SK-N-SH (cell line): ENCODE data around the gene HAUS1. TPM values are rescaled to one million over a fixed set of nuclear protein-coding genes. Genes with fewer than 3 reads are reported as not detected.

Experiments used
- CTCF ChIA-PET: fragments of 300-600, 350-600 bp; formaldehyde crosslinking; extraction: SDS; loops from one replicate; lab custom pipeline; 2021; lab: Yijun Ruan, JAX
- POLR2A ChIA-PET: fragments of 350-600 bp; sonication (Branson Sonifier 250); formaldehyde crosslinking; extraction: SDS; loops from one replicate; lab custom pipeline; 2020; ENCODE audit warnings: antibody characterized with exemption, inconsistent platforms; lab: Yijun Ruan, JAX
- DNase-seq: peaks from one replicate; pipeline ENCODE4 v3.0.0; 2012
- H2AFZ ChIP-seq: fragments of 200-600 bp; sonication (generic); 2 replicates; pipeline ENCODE4 v1.8.1; 2016; ENCODE audit warnings: antibody characterized with exemption, mild to moderate bottlenecking, low read depth
- H3F3A ChIP-seq: fragments of 200-600 bp; sonication (generic); replicated peaks from 2 replicates; pipeline ENCODE3; 2016; ENCODE audit warnings: antibody characterized with exemption, mild to moderate bottlenecking; ENCODE audit not compliant: insufficient read depth
- H3K27ac ChIP-seq, 2 experiments: fragments of 200-500 bp in 1 of 2; fragments of 200-600 bp in 1 of 2; sonication (Bioruptor generic) in 1 of 2; sonication (generic), shearing (Covaris generic) in 1 of 2; 2 replicates each; pipeline versions ENCODE4 v1.5.1 to v1.6.1; 2014 to 2016; ENCODE audit warnings: low read depth in 2 of 2, inconsistent platforms in 1 of 2, low read length in 1 of 2, mild to moderate bottlenecking in 1 of 2, mixed read lengths in 1 of 2
- H3K27me3 ChIP-seq: fragments of 200-600 bp; sonication (generic), shearing (Covaris generic); 2 replicates; pipeline ENCODE4 v1.6.1; 2016; ENCODE audit warnings: mixed run types; ENCODE audit not compliant: insufficient read depth
- H3K36me3 ChIP-seq, 2 experiments: fragments of 200-500 bp in 1 of 2; fragments of 200-600 bp in 1 of 2; sonication (Bioruptor generic) in 1 of 2; sonication (generic) in 1 of 2; replicated peaks in 1 of 2; 2 replicates each; pipeline versions ENCODE3 to v1.5.1; 2014 to 2016; ENCODE audit warnings: low read length in 1 of 2, mild to moderate bottlenecking in 1 of 2; ENCODE audit not compliant: insufficient read depth in 2 of 2, control insufficient read depth in 1 of 2
- H3K4me1 ChIP-seq, 2 experiments: fragments of 200-500 bp in 1 of 2; fragments of 200-600 bp in 1 of 2; sonication (Bioruptor generic) in 1 of 2; sonication (generic), shearing (Covaris generic) in 1 of 2; 2 replicates each; pipeline versions ENCODE4 v1.5.1 to v1.6.1; 2014 to 2016; ENCODE audit warnings: low read depth in 1 of 2, low read length in 1 of 2, mixed run types in 1 of 2; ENCODE audit not compliant: insufficient read depth in 2 of 2, control insufficient read depth in 1 of 2
- H3K4me2 ChIP-seq: fragments of 200-600 bp; sonication (generic), shearing (Covaris generic); 2 replicates; pipeline ENCODE4 v1.6.1; 2017; ENCODE audit warnings: mixed run types
- H3K4me3 ChIP-seq, 2 experiments: fragments of 200-500 bp in 1 of 2; fragments of 200-600 bp in 1 of 2; sonication (Bioruptor generic) in 1 of 2; sonication (generic), shearing (Covaris generic) in 1 of 2; 2 replicates each; pipeline versions ENCODE4 v1.5.1 to v1.8.1; 2014 to 2016; ENCODE audit warnings: low read depth in 2 of 2, inconsistent platforms in 1 of 2, low read length in 1 of 2, mild to moderate bottlenecking in 1 of 2, mixed read lengths in 1 of 2, moderate library complexity in 1 of 2
- H3K79me2 ChIP-seq: fragments of 200-600 bp; sonication (generic); 2 replicates; pipeline ENCODE4 v1.8.1; 2017; ENCODE audit warnings: mild to moderate bottlenecking; ENCODE audit not compliant: insufficient read depth
- H3K9ac ChIP-seq: fragments of 200-600 bp; sonication (generic); 2 replicates; pipeline ENCODE4 v1.6.1; 2017; ENCODE audit warnings: mixed run types
- H3K9me2 ChIP-seq: fragments of 200-600 bp; sonication (generic); 2 replicates; pipeline ENCODE4 v1.6.1; 2017; ENCODE audit warnings: mixed run types
- H3K9me3 ChIP-seq: fragments of 200-600 bp; sonication (generic); 2 replicates; pipeline ENCODE4 v1.6.1; 2017; ENCODE audit warnings: mixed run types, mild to moderate bottlenecking, moderate library complexity
- H4K20me1 ChIP-seq: fragments of 200-600 bp; sonication (generic); 2 replicates; pipeline ENCODE4 v1.6.1; 2017; ENCODE audit warnings: mild to moderate bottlenecking, mixed run types; ENCODE audit not compliant: insufficient read depth
- CHD2 ChIP-seq: fragments of 150-350 bp; IDR thresholded peaks from 2 replicates; pipeline ENCODE4 v1.6.1; 2018; ENCODE audit warnings: low read length; ENCODE audit not compliant: partially characterized antibody
- EP300 ChIP-seq, 2 experiments: IDR thresholded peaks; 2 replicates each; pipeline versions ENCODE4 v1.4.0 to v1.6.1; 2012; ENCODE audit warnings: borderline replicate concordance in 1 of 2, low read depth in 1 of 2, low read length in 1 of 2
- EZH2phosphoT487 ChIP-seq: fragments of 200-600 bp; sonication (generic); IDR thresholded peaks from 2 replicates; pipeline ENCODE4 v1.6.1; 2017; ENCODE audit warnings: low read depth, mixed run types, mild to moderate bottlenecking, antibody characterized with exemption, moderate library complexity, borderline replicate concordance
- FOXJ3 ChIP-seq: sonication (generic); formaldehyde crosslinking; IDR thresholded peaks from 2 replicates; pipeline ENCODE4 v1.5.1; 2020; ENCODE audit warnings: mild to moderate bottlenecking, missing genetic modification reagents
- FOXM1 ChIP-seq: IDR thresholded peaks from 2 replicates; pipeline ENCODE4 v1.4.0; 2012; ENCODE audit warnings: low read depth, mild to moderate bottlenecking
- GABPA ChIP-seq: IDR thresholded peaks from 2 replicates; pipeline ENCODE4 v1.4.0; 2012; ENCODE audit warnings: low read depth, mild to moderate bottlenecking
- JUND ChIP-seq: IDR thresholded peaks from 2 replicates; pipeline ENCODE4 v1.4.0; 2012
- MXI1 ChIP-seq: IDR thresholded peaks from 2 replicates; pipeline ENCODE4 v1.6.1; 2012; ENCODE audit warnings: mild to moderate bottlenecking, low read depth, low read length, improper control_type of control experiment
- NFIC ChIP-seq: IDR thresholded peaks from 2 replicates; pipeline ENCODE4 v1.4.0; 2012; ENCODE audit warnings: borderline replicate concordance
- NRF1 ChIP-seq: IDR thresholded peaks from 2 replicates; pipeline ENCODE4 v1.6.1; 2012; ENCODE audit warnings: low read depth, mild to moderate bottlenecking, low read length
- POLR2AphosphoS5 ChIP-seq: IDR thresholded peaks from 2 replicates; pipeline ENCODE4 v1.6.1; 2012; ENCODE audit warnings: low read depth, low read length
- RCOR1 ChIP-seq: fragments of 150-350 bp; IDR thresholded peaks from 2 replicates; pipeline ENCODE4 v1.6.1; 2017; ENCODE audit warnings: antibody characterized with exemption, low read length
- RFX5 ChIP-seq: IDR thresholded peaks from 2 replicates; pipeline ENCODE4 v1.6.1; 2012; ENCODE audit warnings: mild to moderate bottlenecking, improper control_type of control experiment, low read length
- RXRA ChIP-seq: IDR thresholded peaks from 2 replicates; pipeline ENCODE4 v1.4.0; 2012; ENCODE audit warnings: low read depth, mild to moderate bottlenecking, borderline replicate concordance
- SMC3 ChIP-seq: IDR thresholded peaks from 2 replicates; pipeline ENCODE4 v1.6.1; 2012; ENCODE audit warnings: low read depth, low read length, improper control_type of control experiment
- TAF1 ChIP-seq: IDR thresholded peaks from 2 replicates; pipeline ENCODE4 v1.6.1; 2012; ENCODE audit warnings: low read depth, mild to moderate bottlenecking, low read length, moderate library complexity, borderline replicate concordance
- TCF12 ChIP-seq: IDR thresholded peaks from 2 replicates; pipeline ENCODE4 v1.4.0; 2012
- TEAD4 ChIP-seq: IDR thresholded peaks from 2 replicates; pipeline ENCODE4 v1.4.0; 2012; ENCODE audit warnings: mild to moderate bottlenecking, borderline replicate concordance; ENCODE audit not compliant: insufficient read depth
- YY1 ChIP-seq: IDR thresholded peaks from 2 replicates; pipeline ENCODE4 v1.4.0; 2012; ENCODE audit warnings: low read depth, mild to moderate bottlenecking
- WGBS: methylation state at CpG from one replicate; pipeline ENCODE4 v1.1.6; 2017; ENCODE audit warnings: low lambda C conversion rate; 5-methylcytosine and 5-hydroxymethylcytosine counted together
- polyA plus RNA-seq, 3 experiments: library from polyadenylated mRNA; depleted of rRNA; stranded (reverse); fragments of >200 nt; gene quantifications; 2 replicates each; pipeline ENCODE4 v1.2.3, GENCODE V29; 2012
- TF ChIP-seq, protein P1 (sequence below): fragments of 200-600 bp; sonication (generic); IDR thresholded peaks from 2 replicates; pipeline ENCODE4 v1.6.1; 2017; ENCODE audit warnings: antibody characterized with exemption, mild to moderate bottlenecking, moderate library complexity
- TF ChIP-seq, protein P2 (sequence below): IDR thresholded peaks from 2 replicates; pipeline ENCODE4 v1.4.0; 2012; ENCODE audit warnings: low read depth
- TF ChIP-seq, protein P3 (sequence below): IDR thresholded peaks from 2 replicates; pipeline ENCODE4 v1.4.0; 2012; ENCODE audit warnings: low read depth, borderline replicate concordance
- TF ChIP-seq, protein P4 (sequence below): fragments of 150-350 bp; IDR thresholded peaks from 2 replicates; pipeline ENCODE4 v1.6.1; 2017; ENCODE audit warnings: antibody characterized with exemption, low read length, low read depth, borderline replicate concordance
- TF ChIP-seq, protein P5 (sequence below): fragments of 150-350 bp; IDR thresholded peaks from 2 replicates; pipeline ENCODE4 v1.6.1; 2016; ENCODE audit warnings: mild to moderate bottlenecking, low read depth, low read length
- TF ChIP-seq, protein P6 (sequence below): IDR thresholded peaks from 2 replicates; pipeline ENCODE4 v1.4.0; 2012; ENCODE audit warnings: low read depth, borderline replicate concordance

The HAUS1 gene, protein sequence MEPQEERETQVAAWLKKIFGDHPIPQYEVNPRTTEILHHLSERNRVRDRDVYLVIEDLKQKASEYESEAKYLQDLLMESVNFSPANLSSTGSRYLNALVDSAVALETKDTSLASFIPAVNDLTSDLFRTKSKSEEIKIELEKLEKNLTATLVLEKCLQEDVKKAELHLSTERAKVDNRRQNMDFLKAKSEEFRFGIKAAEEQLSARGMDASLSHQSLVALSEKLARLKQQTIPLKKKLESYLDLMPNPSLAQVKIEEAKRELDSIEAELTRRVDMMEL
- 40.9 and 55.2 TPM in 2 replicates for polyA plus RNA-seq (2012; rRNA removed)
- polyA plus RNA-seq (2012; cell fraction: cytosol; rRNA removed) = 64.0 and 87.5 TPM in 2 replicates
- 18.1 and 19.5 TPM in 2 replicates for polyA plus RNA-seq (2012; cell fraction: nucleus; rRNA removed)

DNA sequence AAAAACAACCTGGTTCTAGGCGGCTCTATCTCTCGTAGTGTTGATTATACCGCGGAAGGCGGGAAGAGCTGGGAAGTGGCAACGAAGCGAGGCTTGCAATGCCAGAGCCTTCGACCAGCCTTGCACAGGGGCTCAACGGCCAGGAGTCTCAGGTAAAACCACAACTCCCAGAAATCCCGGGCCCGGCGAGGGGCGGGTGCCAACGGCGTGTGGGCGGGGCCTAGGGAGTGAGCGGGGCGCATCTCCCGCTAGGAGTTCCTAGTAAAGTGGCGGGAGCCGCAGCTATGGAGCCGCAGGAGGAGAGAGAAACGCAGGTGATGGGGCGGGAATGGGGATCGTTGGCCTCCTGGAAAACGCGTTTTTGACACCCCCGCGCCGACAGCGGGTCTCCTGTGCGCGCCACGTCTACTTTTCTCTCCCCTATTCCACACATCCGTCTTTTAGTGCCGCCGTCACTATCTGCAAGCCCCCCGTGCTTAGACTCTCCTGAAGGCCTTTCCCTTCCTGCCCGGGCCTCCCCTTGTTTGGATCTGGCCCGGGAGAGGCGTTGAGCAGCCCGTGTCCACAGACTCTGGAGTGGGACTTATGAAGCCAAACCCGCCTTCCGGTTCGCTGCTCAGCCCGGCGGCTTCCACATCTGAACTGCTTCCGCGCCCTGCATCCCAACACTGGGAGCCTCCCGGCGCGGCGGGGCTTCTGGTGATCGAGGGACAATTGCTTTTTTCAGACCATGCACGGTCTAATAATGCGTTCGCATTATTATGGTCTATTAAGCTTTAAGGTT lies at the start of gene HAUS1:
HAUS1 (plus strand) TSS at position 258 of the 784 bp plus-strand sequence; CDS start at position 285, 27 bp downstream.
- no peaks in the 10 kb centered on the region for H3K9me2 ChIP-seq
- peak within 1 kb of the TSS; percentile 92 for H2AFZ ChIP-seq
- DNase-seq = peak; percentile 96
- no peaks in the 10 kb centered on the region for H3K9me3 ChIP-seq
- peaks cover 6 to 15% of the 10 kb centered on the region in 2 experiments for H3K36me3 ChIP-seq
- 0 out of 4 replicates have a peak, but pooled peaks cover 2 to 3% of the 10 kb centered on the region in 2 experiments for H3K4me1 ChIP-seq
- H3K79me2 ChIP-seq = peaks cover 33% of the 10 kb centered on the region
- whole genome bisulfite sequencing = 2% methylated on average over 50 of the region's 57 CpGs
- no peaks in the 10 kb centered on the region for H4K20me1 ChIP-seq
- ChIA-PET CTCF (interaction anchor here (0.7 to 1.0 kb wide), 3 partner anchors 22 to 153 kb away, joined by 3 read pairs; no protein-coding TSS in a partner anchor), POLR2A (interaction anchor here (0.8 kb wide), 1 partner anchor 47 kb away, joined by 3 read pairs; no protein-coding TSS in a partner anchor)
- peak within 1 kb of the TSS; percentile 58 to 96 for H3K4me3 ChIP-seq
- H3K27me3 ChIP-seq = no peaks in the 10 kb centered on the region
- peak within 1 kb of the TSS; percentile 84 for H3K4me2 ChIP-seq
- H3K9ac ChIP-seq = peak within 1 kb of the TSS; percentile 85
- peaks cover 15% of the 10 kb centered on the region for H3F3A ChIP-seq
- H3K27ac ChIP-seq = peak within 1 kb of the TSS; percentile 68 to 78
- TF ChIP-seq TEAD4 = no peak
- TF ChIP-seq, protein P1, sequence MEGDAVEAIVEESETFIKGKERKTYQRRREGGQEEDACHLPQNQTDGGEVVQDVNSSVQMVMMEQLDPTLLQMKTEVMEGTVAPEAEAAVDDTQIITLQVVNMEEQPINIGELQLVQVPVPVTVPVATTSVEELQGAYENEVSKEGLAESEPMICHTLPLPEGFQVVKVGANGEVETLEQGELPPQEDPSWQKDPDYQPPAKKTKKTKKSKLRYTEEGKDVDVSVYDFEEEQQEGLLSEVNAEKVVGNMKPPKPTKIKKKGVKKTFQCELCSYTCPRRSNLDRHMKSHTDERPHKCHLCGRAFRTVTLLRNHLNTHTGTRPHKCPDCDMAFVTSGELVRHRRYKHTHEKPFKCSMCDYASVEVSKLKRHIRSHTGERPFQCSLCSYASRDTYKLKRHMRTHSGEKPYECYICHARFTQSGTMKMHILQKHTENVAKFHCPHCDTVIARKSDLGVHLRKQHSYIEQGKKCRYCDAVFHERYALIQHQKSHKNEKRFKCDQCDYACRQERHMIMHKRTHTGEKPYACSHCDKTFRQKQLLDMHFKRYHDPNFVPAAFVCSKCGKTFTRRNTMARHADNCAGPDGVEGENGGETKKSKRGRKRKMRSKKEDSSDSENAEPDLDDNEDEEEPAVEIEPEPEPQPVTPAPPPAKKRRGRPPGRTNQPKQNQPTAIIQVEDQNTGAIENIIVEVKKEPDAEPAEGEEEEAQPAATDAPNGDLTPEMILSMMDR = no peak
- TF ChIP-seq SMC3 = no peak
- no peak for TF ChIP-seq FOXJ3
- peak; percentile 36 for TF ChIP-seq MXI1
- no peak; the same call in 1 of the 2 replicates for TF ChIP-seq NFIC
- TF ChIP-seq FOXM1 = no peak
- TF ChIP-seq GABPA = peak; percentile 30; the same call in 1 of the 2 replicates
- TF ChIP-seq TAF1 = peak; percentile 69
- no peak for TF ChIP-seq EP300 (IDR thresholded peaks at IDR 0.05; ENCODE audit: borderline replicate concordance in 1 of 2, low read depth in 1 of 2, low read length in 1 of 2)
- no peak; the same call in 1 of the 2 replicates for TF ChIP-seq NRF1
- TF ChIP-seq YY1 = no peak; the same call in 1 of the 2 replicates
- TF ChIP-seq, protein P2, sequence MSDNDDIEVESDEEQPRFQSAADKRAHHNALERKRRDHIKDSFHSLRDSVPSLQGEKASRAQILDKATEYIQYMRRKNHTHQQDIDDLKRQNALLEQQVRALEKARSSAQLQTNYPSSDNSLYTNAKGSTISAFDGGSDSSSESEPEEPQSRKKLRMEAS = peak; percentile 82
- no peak for TF ChIP-seq EZH2phosphoT487
- no peak for TF ChIP-seq RXRA
- TF ChIP-seq, protein P3, sequence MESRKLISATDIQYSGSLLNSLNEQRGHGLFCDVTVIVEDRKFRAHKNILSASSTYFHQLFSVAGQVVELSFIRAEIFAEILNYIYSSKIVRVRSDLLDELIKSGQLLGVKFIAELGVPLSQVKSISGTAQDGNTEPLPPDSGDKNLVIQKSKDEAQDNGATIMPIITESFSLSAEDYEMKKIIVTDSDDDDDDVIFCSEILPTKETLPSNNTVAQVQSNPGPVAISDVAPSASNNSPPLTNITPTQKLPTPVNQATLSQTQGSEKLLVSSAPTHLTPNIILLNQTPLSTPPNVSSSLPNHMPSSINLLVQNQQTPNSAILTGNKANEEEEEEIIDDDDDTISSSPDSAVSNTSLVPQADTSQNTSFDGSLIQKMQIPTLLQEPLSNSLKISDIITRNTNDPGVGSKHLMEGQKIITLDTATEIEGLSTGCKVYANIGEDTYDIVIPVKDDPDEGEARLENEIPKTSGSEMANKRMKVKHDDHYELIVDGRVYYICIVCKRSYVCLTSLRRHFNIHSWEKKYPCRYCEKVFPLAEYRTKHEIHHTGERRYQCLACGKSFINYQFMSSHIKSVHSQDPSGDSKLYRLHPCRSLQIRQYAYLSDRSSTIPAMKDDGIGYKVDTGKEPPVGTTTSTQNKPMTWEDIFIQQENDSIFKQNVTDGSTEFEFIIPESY = no peak
- TF ChIP-seq, protein P4, sequence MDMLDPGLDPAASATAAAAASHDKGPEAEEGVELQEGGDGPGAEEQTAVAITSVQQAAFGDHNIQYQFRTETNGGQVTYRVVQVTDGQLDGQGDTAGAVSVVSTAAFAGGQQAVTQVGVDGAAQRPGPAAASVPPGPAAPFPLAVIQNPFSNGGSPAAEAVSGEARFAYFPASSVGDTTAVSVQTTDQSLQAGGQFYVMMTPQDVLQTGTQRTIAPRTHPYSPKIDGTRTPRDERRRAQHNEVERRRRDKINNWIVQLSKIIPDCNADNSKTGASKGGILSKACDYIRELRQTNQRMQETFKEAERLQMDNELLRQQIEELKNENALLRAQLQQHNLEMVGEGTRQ = no peak
- no peak for TF ChIP-seq RFX5
- TF ChIP-seq, protein P5, sequence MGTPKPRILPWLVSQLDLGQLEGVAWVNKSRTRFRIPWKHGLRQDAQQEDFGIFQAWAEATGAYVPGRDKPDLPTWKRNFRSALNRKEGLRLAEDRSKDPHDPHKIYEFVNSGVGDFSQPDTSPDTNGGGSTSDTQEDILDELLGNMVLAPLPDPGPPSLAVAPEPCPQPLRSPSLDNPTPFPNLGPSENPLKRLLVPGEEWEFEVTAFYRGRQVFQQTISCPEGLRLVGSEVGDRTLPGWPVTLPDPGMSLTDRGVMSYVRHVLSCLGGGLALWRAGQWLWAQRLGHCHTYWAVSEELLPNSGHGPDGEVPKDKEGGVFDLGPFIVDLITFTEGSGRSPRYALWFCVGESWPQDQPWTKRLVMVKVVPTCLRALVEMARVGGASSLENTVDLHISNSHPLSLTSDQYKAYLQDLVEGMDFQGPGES = no peak
- TF ChIP-seq, protein P6, sequence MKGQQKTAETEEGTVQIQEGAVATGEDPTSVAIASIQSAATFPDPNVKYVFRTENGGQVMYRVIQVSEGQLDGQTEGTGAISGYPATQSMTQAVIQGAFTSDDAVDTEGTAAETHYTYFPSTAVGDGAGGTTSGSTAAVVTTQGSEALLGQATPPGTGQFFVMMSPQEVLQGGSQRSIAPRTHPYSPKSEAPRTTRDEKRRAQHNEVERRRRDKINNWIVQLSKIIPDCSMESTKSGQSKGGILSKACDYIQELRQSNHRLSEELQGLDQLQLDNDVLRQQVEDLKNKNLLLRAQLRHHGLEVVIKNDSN = no peak
- TF ChIP-seq POLR2AphosphoS5 = peak; percentile 82
- no peak for TF ChIP-seq TCF12
- TF ChIP-seq CHD2 = peak; percentile 38
- TF ChIP-seq RCOR1 = no peak
- no peak for TF ChIP-seq JUND
